ENCODE data around the gene ENOX1. TPM values are rescaled to one million over a fixed set of nuclear protein-coding genes. Genes with fewer than 3 reads are reported as not detected.

ENOX1 gene
- total RNA-seq, 1 donor: 7.4 TPM

DNA sequence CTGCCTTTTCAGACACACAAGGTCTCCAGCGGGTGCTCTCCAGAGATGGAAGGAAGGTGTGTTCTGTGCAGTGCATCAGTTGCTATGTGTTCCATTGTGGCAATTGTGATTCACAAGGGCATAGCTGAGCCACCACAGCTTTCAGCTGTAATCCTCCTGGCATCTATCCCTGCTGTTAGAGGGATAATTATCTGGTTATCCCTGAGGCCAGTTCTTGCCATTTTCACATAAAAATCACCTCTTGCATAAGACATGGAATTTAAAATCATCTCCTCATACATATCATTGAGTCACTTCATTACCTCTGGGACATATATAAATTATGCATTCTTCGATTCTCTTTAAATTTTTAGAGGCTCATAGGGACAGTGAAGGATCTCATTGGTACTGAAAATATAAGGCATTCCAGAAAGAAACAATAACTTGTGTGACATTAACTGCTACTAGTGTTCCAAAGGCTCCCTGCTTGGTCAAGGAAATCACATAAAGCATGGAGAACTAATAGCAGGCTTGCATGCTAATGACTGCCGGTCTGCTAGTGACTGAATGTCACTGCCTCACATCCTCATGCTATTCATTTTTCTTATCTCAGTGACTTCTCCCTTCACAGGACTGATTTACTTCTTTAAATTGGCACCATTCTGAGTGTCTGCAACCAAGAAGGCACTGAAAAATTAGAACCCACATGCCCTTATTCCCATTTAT is 214.0 kb downstream of the ENOX1 start:
- peak; percentile 21 for DNase-seq (ENCODE audit: low read depth)
- TF ChIP-seq, protein P1, sequence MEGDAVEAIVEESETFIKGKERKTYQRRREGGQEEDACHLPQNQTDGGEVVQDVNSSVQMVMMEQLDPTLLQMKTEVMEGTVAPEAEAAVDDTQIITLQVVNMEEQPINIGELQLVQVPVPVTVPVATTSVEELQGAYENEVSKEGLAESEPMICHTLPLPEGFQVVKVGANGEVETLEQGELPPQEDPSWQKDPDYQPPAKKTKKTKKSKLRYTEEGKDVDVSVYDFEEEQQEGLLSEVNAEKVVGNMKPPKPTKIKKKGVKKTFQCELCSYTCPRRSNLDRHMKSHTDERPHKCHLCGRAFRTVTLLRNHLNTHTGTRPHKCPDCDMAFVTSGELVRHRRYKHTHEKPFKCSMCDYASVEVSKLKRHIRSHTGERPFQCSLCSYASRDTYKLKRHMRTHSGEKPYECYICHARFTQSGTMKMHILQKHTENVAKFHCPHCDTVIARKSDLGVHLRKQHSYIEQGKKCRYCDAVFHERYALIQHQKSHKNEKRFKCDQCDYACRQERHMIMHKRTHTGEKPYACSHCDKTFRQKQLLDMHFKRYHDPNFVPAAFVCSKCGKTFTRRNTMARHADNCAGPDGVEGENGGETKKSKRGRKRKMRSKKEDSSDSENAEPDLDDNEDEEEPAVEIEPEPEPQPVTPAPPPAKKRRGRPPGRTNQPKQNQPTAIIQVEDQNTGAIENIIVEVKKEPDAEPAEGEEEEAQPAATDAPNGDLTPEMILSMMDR (IDR thresholded peaks at IDR 0.05; ENCODE audit: insufficient read depth, low read length): no peak
- no peak overlapping the region for H3K4me3 ChIP-seq (ENCODE audit: low read depth, low read length)

DNA sequence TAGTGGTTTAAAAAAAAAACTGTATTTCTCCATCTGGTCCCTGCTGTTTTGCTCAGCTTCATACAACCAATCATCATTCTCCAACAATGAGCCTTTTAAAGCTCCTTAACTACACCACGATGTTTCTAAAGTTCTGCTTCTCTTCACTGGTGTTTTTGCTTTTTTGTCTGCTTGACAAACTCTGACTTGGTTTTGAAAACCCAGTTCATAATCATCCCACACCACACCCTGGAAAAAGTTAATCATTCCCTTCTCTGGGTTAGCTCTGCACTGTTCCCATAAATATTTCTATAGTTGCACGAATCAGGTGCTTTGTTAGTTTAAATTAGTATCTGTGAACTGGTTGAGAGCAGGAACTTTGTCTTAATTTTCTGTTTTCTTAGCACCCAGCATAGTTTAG is 217.1 kb downstream of the ENOX1 start:
- TF ChIP-seq, protein P1 (IDR thresholded peaks at IDR 0.05; ENCODE audit: insufficient read depth, low read length): no peak
- DNase-seq (ENCODE audit: low read depth): no peak

DNA sequence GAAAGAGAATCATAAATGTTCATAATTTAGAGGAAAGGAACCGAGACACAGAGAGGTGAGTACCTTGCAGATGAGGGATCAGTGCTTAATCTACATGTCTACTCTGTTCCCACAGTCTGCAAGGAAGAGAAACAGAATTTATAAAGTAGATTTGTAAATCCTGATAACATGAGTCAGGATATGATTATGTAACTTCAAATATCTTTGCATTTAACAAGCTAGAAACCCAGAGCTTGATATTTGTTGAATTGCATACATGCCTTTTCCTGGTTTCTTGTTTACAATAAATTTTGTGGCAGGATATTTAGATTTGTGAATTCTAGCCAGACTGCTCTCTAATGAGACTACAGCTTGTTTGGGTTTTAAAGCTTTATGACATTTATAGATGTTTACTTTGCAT is 219.2 kb downstream of the ENOX1 start:
- H3K4me3 ChIP-seq (ENCODE audit: low read depth, low read length): no peak overlapping the region
- peak; percentile 45 for DNase-seq (ENCODE audit: low read depth)
- TF ChIP-seq, protein P1 (IDR thresholded peaks at IDR 0.05; ENCODE audit: insufficient read depth, low read length): no peak

More for the DNA sequence above, 217.1 kb downstream of the ENOX1 start:
- no peak overlapping the region for H3K4me3 ChIP-seq (ENCODE audit: low read depth, low read length)

DNA sequence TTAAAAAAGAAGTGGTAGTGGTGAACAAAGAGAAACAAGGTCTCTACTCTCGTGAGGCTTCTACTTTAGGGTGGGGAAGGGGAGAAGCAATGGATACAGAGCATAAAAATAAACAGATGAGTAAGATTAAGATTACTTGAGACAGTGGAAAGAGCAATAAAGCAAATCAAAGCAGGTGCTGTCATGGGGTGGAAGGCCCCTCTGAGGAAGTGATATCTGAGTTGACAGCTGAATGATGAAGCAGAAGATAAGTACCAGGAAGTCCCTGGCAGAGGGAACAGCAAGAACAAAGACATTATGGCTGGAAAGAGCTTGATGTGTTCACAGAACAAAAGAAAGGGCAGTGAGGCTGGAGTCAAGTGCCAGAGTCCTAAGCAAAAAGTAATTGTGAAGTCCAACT is 221.8 kb downstream of the ENOX1 start:
- no peak for DNase-seq (ENCODE audit: low read depth)
- no peak overlapping the region for H3K4me3 ChIP-seq (ENCODE audit: low read depth, low read length)
- TF ChIP-seq, protein P1 (IDR thresholded peaks at IDR 0.05; ENCODE audit: insufficient read depth, low read length): no peak

DNA sequence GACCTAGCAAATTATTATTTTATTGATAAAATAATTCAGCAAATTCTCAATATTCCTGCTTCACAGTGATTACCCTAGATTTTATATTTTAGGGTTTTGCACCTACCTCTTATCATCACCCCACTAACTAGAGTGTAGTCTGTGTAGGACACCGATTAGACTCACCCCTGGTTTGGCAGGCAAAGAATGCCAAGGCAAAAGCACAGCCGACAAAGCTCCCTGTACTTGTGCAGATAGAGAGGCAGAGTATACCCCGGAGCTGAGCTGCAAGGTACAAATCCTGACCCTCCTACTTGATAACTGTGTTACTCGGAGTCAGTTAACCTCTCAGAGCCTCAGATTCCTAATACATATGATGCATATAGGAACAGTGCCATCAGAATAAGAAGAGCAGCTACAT is 225.7 kb downstream of the ENOX1 start:
- H3K4me3 ChIP-seq (ENCODE audit: low read depth, low read length): no peak overlapping the region
- TF ChIP-seq, protein P1 (IDR thresholded peaks at IDR 0.05; ENCODE audit: insufficient read depth, low read length): no peak
- DNase-seq (ENCODE audit: low read depth): no peak

DNA sequence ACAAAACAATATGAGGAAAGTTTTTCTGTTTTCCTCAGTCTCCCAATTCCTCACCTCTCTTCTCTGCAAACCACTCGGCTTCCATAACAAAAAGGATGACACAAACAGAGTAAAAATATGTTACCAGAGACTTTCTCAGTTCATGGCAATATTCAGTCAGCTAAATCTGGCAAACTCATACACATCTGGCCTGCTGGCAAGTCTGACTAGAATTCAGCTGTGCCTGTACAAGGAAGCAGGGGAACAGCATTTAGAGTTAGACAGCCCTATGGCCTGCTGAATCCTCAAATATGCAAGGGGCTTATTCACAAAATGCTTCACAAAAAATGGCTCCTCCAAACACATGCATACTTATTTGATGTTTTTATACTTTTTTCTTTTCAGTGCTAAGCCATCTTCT is 227.8 kb downstream of the ENOX1 start:
- no peak overlapping the region for H3K4me3 ChIP-seq (ENCODE audit: low read depth, low read length)
- DNase-seq (ENCODE audit: low read depth): peak; percentile 50
- TF ChIP-seq, protein P1 (IDR thresholded peaks at IDR 0.05; ENCODE audit: insufficient read depth, low read length): no peak

DNA sequence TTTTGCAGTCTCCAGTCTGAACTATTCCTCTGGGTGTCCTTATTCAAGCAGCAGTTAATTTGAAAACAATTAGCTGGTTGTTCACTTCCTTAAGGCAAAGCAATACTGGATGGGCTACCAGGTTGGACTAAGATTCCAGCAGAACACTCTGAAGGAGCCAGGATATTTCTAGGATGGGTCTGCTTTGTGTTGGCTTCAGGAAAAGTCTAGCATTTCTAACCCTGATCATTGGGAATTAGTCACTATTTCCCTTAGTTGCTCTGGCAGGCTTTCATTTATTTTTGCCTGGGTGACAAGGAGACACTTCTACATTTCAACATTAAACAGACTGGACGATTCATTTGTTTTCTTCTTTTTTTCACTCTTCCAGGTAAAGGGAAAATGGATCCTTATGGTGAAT is 228.4 kb downstream of the ENOX1 start:
- no peak for DNase-seq (ENCODE audit: low read depth)
- TF ChIP-seq, protein P1 (IDR thresholded peaks at IDR 0.05; ENCODE audit: insufficient read depth, low read length): no peak

More for the DNA sequence above, 228.4 kb downstream of the ENOX1 start:
- H3K4me3 ChIP-seq (ENCODE audit: low read depth, low read length): no peak overlapping the region
